HG03378 (cell line): Measurements from ENCODE around the gene TIGD3.
"Not testable (repeated sequence)": the region's sequence is repeated elsewhere in the genome, so short reads cannot be mapped to it uniquely, and the experiment has no call there.

ENCODE experiments used
- ATAC-seq: cut with Tn5 transposase; IDR thresholded peaks from one replicate; pipeline ENCODE4 v1.9.1; 2021; ENCODE audit warnings: mild to moderate bottlenecking, moderate library complexity; ENCODE audit not compliant: unreplicated experiment

Gene TIGD3

GRCh38 chr11:65325435-65325834 lies 29.1 kb upstream of the TIGD3 start:
- no peak for ATAC-seq

DNA sequence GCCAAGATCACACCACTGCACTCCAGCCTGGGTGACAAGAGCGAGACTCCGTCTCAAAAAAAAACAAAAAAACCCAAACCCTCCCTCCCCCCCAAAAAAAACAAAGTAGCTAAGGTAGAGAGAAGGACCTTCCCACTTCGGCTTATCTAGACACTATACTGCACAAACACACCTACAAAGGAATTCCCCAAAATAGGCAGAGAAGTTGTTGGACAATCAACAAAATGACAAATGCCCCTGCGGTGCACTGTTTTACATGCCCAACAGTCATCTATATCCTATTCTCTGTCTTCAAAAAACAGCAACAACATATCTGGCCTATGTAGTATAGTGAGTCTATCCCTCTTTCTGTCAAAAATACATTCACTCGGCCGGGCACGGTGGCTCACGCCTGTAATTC lies 27.5 kb upstream of the TIGD3 start:
- no peak for ATAC-seq

DNA sequence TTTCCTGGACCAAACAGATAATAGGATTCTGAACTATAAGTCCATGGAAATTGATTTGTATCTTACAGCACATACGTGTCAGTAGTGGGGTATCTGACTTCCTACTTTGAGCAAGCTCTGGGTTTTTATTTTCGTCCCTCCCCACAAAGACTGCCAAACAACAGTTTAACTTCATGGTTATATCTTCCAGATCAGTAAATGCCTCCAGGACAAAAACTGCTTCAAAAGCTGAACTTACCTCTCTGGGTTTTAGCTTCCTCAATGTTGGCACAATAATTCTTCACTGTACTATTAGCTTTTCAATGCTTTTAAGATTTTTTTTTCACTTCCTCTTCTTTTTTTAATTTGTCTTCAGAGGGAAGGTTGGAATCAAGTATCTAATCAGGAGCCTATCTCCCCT lies 25.1 kb upstream of the TIGD3 start:
- ATAC-seq = no peak

DNA sequence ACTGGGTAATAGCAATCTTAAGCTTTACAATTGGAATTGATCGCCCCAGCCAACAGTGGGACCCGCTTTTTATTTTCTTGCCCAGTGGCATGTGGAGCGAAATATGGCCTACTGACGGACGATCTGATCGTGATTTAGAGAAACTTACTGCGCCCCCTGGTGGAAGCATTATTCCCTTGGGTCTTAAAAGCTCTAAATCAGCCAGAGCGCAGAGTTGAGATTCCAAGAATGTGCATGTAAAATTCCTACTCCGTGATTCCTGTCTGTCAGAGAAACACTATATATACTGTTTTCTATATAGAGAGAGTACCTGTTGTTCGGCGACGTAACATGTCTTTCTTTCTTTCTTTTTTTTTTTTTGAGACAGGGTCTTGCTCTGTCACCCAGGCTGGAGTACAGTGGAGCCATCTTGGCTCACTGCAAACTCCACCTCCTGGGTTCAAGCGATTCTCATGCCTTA lies 24.6 kb upstream of the TIGD3 start:
- ATAC-seq = no peak

DNA sequence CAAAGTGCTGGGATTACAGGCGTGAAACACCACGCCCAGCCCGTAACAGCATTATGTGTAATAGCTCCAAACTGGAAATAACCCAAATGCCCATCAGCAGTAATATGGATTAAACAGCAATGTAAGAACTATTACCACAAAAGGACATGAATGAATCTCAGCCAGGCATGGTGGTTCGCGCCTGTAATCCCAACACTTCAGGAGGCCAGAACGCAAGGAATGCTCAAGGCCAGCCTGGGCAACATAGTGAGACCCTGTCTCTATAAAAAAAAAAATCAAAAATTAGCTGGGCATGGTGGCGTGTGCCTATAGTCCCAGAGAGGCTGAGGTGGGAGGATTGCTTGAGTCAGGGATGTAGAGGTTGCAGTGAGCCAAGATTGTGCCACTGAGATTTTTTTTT lies 24.0 kb upstream of the TIGD3 start:
- ATAC-seq = no peak

GRCh38 chr11:65332591-65332990 lies 22.0 kb upstream of the TIGD3 start:
- not testable (repeated sequence) for ATAC-seq

GRCh38 chr11:65334696-65335295 lies 19.8 kb upstream of the TIGD3 start:
- ATAC-seq = no peak

DNA sequence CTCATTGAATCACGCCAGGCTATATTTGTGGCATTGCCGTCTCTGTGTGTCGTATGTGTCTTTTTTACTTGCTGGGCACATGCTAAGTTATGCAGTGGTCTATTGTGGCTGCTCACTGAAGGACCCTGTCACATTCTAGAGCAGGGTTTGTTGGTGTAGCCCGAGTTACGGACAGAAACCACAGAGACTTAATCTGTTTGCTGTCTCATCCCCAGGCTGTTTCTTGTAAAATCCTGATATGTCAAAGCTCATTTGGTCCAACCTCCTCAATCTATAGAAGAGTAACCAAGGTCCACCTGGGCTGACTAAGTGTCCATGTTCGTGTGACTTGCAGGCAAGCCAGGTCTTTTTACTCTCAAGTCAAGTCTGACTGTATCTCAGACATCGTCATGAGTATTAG lies 15.9 kb upstream of the TIGD3 start:
- ATAC-seq = no peak

- no peak for ATAC-seq
These were observed 14.3 kb upstream of the TIGD3 start for GRCh38 chr11:65340226-65340625.

DNA sequence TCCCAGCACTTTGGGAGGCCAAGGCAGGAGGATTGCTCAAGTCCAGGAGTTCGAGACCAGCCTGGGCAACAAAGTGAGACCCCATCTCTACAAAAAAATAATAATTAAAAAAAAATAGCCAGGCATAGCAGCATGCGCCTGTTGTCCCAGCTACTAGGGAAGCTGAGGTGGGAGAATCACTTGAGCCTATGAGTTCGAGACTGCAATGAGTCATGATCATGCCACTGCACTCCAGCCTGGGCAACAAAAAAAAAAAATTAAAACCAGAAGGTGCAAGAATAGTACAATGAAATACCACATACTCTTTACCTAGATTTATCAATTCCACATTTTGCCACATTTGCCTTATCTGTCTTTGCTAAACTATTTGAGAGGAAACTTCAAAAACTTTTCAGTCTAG lies 12.7 kb upstream of the TIGD3 start:
- no peak for ATAC-seq

DNA sequence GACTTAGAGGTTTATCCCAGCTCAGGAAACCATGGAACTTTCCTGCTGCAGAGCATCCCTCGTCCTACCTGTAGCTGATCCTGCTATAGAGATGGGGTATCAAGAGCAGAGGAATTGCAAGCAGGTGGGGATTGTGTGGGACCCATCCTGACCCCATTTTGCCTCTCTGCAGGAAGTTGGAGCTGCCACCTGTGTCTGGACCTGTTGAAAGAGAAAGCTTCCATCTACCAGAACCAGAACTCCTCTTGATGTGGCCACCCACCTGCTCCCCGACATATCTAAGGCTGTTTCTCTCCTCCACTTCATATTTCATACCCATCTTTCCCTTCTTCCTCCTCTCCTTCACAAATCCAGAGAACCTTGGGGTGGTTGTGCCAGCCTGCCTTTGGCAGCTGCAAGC lies 3.0 kb upstream of the TIGD3 start:
- no peak for ATAC-seq

DNA sequence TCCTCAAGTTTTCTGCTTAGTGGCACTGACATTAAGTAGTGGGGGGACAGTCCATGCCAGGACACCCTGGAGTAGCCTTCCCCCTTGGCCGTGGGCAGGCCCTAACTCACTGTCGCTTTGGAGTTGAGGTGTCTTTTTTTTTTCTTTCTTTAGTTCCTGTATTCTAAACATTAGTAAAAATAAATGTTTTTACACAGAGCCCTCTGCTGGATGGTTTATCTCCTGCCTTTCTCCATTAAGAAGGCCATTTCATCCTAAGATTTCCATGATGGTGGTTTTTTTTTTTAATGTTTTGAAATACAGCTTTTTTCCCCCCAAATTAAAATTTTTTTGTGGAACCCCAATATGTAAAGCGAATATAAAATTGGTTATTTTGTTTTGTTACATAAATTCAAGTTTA lies 1.8 kb upstream of the TIGD3 start:
- ATAC-seq = no peak

DNA sequence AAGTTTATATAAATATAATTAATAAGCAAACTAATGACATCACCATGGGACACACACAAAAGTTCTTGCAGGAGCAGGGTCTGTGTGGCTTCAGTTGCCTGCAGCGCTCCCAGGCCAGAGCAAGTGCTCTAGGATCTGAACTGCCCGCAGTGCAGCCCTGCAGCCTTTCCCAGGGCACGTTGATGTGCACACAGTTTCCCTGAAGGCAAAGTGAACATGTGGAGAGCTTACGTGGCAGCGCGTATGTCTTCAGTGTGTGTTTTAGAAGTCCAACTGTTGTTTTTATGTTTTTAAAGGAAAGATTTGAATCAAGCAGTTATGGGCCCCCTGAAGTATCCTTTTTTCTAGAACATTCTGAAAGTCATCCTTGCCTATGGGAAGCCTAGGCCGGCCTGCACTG lies 1.2 kb upstream of the TIGD3 start:
- ATAC-seq = no peak

- ATAC-seq = no peak
These were observed 669 bp upstream of the TIGD3 start for GRCh38 chr11:65353900-65354264.

DNA sequence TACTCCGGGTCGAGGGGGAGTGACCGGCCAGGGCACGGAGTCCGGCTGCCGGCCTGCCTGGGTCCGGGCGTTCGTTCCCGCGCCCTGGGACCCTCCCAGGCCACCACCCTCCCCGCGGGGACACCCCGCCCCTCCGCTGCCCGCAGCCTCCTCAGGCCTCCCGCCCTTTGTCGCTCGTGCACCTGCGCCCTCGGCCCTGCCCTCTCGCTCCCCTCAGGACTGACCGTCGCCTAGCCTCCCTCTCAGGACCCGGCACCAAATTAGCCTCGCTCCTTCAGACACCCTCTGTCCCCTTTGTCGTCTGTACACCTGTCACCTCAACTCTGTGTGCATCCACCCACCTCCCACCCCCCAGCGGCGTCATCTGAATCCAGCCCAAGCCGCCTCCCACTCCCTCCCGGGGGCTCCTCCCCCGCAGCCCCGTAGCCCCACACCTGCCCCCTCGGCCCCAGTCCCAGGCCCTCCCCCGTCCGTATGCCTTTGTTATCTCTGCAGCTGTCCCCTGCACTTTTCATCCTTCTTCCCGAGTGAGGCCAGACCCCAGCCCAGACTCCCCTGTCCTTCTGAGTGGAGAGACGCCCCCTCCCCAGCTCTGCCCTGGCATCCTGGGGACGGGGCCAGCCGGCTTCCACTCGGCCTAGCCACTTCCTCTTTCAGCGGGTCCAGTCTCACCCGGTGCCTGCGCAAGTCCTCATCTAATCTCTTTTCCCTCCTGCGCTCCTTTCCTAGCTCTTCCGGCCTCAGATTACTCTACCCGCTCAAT lies 643 bp downstream of the TIGD3 start:
- no peak for ATAC-seq

- no peak for ATAC-seq
These were observed 1.3 kb downstream of the TIGD3 start for GRCh38 chr11:65355776-65356393.

GRCh38 chr11:65356394-65356972 lies 1.9 kb downstream of the TIGD3 start:
- ATAC-seq = no peak

DNA sequence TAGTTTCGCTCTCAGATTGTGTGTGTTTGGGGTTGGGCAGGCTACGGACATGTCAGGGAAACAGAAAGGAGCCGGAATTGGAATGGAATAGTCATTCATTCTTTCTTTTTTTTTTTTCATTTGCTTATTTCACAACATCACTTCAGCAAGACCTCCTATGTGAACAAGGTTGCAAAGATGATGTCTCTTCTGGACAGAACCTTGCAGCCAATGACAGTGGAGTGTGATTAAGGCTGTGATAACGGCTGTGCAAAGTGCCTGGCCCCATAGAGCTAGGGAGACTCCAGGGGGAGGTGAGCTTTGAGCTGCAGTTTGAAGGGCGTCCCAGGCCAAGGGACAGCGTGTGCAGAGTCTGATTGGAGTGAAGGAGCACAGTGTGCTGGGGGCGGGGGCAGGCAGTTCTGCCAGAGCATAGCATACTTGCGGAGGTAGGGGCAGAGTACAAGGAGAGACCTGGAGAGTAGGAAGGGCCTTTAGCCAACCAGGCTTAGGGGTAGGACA lies 3.4 kb downstream of the TIGD3 start:
- no peak for ATAC-seq

- ATAC-seq = no peak
These were observed 7.9 kb downstream of the TIGD3 start for GRCh38 chr11:65362320-65362931.

GRCh38 chr11:65362966-65363365 lies 8.4 kb downstream of the TIGD3 start:
- no peak for ATAC-seq

- ATAC-seq = no peak
These were observed 9.2 kb downstream of the TIGD3 start for GRCh38 chr11:65363770-65364169.
